ENCODE results near the gene CALHM6.

CALHM6 gene

DNA sequence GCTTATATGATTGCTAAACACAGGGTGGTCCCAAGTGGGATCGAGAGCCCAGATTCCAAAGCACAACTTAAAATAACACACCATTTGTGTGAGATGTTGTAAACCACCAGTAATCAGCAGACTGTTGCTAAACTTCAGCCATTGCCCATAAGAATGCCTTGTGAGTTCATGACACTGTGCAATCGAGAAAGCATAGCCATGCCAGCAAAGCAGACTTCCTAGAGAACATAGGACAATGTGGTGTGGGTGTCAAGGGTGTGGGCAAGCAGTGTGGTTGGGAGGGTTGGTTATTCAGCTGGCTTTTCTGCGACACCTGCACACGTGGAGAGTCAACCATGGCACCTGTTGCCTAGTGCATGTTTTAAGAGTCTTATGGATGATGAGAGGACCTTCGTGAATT is 16.1 kb upstream of the CALHM6 start:
- no peak for DNase-seq (ENCODE audit: low read depth)

DNA sequence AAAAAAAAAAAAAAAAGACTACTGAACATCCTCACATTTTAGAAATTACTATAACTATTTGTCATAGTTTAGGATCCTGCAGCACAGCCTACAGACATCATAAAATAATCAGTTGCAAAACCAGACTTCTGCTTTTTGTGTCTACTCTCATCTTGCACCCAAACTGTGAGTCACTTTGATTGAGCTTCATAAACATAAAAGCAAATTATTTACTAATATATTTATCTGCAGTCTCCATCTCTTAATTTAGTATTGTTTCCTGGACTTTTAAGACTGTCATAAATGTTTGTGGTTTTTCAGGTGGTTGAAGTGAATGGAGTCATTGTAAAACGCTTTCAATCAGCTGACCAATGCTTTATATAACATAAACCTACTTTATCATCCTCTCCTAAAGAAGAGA is 14.8 kb upstream of the CALHM6 start:
- no peak for DNase-seq (ENCODE audit: low read depth)

DNA sequence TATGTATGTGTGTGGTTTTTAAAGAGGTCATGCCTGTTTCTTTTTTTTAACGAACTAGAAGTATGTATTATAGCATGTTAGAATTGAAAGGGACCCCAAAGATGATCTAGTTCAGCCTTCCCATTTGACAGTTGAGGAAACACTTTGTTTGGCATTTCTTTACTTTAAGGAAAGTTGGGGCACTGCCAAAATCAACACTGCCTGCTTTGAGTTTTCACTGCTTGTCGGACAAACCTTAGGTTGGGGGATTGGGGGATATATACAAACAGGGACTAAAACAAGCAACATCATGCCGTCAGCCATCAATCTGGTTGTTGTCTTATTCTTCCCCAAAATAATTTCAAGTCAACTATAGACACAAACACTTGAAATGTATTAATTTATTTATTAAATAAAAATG is 14.1 kb upstream of the CALHM6 start:
- no peak for DNase-seq (ENCODE audit: low read depth)

DNA sequence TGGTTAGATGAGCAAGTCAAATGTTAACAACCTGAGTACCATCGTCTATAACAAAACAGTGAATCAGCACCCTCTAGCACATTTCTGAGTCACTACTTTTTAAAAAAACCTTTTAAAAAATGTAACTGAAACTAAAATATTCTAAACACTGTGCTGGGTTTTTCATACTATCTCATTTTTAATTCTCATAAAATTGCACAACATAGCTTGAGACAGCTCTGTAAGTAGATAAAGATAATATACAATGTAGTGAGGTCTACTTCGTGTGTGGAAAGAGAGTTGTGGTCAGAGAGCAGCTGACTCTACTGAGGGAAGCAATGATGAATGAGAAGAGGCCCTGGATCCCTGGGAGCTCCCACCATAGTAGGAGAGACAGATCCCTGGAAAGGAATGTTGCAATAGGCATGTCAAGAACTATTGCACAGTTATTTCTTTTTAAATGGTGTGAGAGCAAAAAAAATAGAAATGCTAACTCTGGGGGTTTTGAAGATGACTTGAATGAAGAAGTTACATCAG is 13.6 kb upstream of the CALHM6 start:
- DNase-seq (ENCODE audit: low read depth) = peak; percentile 78

DNA sequence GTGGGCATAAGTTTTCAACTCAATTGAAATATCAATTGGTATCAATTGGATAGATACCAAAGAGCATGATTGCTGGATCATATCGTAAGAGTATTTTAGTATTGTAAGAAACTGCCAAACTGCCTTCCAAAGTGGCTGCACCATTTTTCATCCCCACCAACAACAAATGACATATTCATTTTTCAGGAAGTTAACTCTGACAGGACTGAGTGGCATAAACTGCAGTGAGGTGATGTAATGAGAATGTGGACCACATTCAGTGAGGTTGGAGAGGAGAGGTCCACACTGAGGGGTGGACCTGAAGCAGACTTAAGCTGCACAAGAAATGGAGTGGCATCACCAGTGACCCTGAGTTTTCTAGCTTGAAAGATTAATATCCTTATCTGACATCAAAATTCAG is 11.6 kb upstream of the CALHM6 start:
- DNase-seq (ENCODE audit: low read depth) = no peak

DNA sequence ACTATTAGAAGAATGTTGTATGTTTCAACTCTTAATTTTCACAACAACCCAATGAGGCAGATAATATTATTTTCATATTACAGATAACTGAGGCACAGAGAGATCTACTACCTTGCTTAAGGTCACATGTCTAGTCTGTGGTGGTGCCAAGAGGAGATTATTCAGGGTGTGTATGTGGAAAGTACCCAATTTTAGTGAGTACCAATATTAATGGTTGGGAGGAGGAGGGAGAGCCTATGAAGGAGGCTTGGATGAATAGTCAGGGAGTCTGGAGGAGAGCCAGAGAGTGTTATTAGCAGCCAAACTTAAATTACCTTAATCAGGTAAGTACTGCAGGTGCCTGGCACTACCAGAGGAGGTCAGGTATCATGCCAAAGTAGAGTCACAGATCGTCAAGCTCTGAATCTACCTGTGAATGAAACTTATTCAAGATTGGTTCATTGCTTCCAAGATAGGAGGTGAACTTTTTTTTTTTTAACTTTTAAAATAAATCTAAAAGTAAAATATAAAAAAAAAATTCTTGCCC is 10.9 kb upstream of the CALHM6 start:
- DNase-seq (ENCODE audit: low read depth) = no peak

DNA sequence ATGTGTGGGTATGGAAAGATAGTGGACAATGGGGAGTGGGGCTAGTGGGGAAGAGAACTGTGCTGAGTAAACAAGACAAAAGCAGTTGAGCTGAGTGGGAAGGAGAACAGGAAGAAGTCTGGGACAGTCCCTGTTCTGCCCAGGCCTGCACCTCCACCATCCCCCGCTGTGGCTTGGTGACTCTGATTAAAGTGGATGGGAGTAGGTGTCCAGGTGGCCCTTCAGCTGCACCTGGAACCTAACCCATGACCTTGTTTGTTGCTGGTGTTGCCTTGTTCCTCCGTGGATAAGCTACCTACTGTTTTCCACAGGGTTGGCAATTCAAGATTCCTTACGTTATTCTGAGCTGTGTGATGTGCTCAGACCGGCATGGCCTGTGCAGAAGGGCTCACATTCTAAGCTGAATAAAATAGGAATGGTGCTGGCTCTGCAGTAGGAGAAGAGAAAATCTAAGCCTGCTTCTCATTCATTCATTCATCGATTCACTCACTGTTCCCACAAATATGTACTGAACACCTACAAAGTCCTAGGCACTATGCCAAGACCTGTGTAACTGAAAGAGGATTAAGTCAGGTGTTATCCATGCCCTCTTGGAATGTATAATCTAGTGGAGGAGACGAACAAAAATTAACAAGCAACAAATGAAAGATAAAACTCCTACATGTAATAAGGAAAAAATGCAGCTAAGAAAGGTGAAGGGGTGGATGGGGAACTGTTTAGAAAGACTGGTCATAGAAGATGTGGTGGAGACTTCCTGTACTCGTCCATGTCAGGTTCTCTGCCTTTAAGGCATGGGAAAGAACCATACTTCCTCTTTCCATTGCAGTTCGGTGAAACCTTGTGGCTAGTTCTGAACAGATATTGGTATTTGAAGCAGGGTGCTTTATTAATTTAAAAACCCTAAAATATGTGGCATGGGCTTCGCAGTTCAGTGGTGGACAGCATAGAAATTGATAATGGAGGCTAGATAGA is 10.1 kb upstream of the CALHM6 start:
- no peak for DNase-seq (ENCODE audit: low read depth)

DNA sequence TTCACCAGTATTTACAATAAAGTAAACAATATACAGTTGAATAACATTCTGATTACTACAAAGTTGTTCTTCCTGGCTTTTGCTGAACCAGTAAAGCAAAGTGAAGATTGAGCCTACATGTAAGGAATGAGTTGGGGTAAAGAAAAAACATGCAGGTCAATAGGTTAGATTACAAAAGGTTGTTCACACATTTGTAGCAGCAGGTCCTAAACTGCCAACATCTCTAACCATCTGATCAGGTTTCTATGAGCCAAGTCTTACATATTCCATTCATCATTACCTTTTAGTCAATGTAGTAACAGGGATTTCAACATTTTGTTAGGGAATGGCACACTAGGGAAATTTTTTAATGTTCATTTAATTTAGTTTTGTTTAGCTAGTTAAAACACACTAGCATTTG is 9.3 kb upstream of the CALHM6 start:
- no peak for DNase-seq (ENCODE audit: low read depth)

DNA sequence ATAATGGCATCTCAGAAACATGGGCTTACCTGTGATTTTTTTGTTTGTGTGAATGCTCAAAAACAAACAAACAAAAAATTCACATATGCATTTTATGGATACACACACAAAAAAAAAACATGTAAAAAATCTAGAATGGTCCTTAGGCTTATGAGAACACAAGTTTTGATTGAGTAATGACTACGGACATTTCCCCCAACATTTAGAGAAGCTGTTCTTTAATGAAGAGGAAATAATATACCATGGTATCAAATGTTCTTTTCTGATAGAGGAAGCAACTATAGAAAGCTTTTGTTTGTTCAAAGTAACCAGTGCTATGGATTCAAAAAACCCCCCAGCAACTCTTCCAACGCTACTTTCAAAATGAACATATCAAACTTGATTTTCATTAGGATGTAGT is 8.6 kb upstream of the CALHM6 start:
- no peak for DNase-seq (ENCODE audit: low read depth)

DNA sequence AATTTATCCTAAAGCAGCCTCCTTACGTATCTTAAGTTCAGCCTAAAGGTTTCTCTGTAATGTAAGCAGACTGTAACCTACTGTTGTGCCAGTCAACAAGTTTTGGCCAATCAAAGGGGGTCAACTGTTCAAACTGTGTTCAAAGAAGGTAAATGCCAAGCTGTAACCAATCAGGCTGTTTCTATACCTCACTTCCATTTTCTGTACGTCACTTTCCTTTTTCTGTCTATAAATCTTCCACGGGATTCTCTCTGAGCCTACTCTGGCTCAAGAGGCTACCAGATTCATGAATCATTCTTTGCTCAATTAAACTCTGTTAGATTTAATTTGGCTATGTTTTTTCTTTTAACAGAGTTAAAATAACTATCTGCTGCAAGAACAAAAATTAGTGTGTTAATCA is 5.1 kb upstream of the CALHM6 start:
- DNase-seq (ENCODE audit: low read depth) = no peak

DNA sequence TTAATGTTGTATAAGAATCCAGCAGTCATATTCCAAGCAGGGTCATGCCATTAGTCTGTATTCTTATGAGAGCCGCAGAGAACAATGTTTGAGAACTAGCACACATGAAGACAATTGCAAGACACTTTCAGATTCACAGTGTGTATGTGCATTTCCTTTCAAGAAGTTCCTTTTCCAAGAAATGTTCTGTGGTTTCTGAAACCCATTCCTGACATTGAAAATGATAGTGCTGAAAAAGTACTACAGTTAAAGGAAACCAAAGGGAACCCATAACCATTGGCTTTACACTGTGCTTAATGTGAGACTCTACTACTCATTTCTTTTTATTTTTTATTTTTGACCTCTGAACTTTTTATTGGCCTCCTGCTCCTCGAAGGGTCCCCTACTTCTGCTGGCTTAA is 4.2 kb upstream of the CALHM6 start:
- DNase-seq (ENCODE audit: low read depth) = no peak

DNA sequence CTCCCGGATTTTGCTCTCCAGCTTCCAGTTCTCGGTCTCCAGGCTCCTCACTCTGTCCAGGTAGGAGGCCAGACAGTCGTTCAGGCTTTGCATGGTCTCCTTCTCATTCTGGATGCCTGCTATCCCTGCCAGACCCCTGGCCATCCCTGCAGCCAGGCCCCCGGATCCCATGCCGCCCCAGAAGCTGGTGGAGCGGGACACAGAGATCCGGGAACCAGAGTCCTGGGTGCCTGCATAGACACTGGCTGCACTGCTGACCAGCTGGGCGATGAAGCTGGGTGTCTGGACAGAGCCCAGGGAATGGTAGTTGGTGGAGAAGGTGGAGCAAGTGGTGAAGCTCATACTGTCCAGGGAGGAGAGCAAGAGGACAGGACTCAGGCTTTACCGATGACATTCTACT is 2.9 kb upstream of the CALHM6 start:
- no peak for DNase-seq (ENCODE audit: low read depth)

DNA sequence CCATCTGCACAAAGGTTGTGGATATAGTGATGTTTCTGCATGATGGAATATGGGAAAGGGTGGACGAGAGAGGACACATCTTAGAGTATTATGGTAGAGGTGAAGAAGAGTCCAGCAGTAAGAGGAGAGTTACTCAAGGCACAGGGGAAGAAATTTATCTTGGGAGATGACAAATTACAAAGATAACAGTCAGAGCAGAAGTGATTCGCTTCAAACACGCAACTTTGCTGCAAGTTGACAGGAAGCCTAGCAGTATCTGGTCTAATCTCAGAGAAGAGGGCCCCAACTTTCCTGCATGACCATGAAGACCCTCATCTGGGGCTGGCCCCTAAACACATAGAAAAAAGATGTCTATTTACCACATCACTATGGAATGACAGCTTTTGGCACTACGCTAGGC is 1.2 kb upstream of the CALHM6 start:
- DNase-seq (ENCODE audit: low read depth) = no peak

DNA sequence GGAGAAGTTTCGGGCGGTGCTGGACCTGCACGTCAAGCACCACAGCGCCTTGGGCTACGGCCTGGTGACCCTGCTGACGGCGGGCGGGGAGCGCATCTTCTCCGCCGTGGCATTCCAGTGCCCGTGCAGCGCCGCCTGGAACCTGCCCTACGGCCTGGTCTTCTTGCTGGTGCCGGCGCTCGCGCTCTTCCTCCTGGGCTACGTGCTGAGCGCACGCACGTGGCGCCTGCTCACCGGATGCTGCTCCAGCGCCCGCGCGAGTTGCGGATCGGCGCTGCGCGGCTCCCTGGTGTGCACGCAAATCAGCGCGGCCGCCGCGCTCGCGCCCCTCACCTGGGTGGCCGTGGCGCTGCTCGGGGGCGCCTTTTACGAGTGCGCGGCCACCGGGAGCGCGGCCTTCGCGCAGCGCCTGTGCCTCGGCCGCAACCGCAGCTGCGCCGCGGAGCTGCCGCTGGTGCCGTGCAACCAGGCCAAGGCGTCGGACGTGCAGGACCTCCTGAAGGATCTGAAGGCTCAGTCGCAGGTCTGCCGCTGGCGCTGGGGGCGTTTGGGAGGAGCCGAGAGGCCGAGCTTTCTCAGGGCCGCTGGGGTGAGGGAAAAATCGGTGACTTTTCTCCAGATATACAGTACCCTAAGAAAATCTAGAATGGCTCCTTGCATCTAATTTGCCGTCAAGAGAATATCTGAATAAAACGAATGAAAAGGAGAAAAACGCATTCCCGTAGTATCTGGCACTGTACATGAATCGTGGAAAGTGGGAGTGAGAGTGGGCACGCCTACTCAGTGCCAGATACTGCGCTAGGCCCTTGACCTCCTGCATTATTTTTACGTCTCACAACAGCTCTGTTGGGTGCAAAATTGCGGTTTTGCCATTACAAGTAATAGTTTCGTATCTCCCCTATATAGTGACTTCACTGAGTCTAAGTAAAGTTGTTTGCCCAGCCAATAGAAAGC is 1.0 kb downstream of the CALHM6 start:
- DNase-seq (ENCODE audit: low read depth) = no peak

DNA sequence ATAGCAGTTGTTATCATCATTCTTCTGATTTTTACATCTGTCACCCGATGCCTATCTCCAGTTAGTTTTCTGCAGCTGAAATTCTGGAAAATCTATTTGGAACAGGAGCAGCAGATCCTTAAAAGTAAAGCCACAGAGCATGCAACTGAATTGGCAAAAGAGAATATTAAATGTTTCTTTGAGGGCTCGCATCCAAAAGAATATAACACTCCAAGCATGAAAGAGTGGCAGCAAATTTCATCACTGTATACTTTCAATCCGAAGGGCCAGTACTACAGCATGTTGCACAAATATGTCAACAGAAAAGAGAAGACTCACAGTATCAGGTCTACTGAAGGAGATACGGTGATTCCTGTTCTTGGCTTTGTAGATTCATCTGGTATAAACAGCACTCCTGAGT is 2.1 kb downstream of the CALHM6 start:
- no peak for DNase-seq (ENCODE audit: low read depth)

DNA sequence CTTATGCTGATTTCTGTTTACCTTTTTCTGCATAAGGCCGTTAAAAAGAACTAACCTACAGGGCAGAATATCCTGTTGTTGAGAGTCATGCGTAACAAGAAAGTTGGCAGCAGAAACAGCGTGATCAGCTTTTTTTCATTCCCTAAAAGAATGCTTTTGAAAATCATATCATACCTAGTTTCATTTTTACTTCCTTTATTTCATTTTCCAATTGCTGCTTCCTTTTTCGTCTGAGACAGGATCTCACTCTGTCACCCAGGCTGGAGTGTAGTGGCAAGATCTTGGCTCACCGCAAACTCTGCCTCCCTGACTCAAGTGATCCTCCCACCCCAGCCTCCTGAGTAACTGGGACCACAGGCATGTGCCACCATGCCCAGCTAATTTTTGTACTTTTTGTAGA is 4.1 kb downstream of the CALHM6 start:
- DNase-seq (ENCODE audit: low read depth) = no peak

DNA sequence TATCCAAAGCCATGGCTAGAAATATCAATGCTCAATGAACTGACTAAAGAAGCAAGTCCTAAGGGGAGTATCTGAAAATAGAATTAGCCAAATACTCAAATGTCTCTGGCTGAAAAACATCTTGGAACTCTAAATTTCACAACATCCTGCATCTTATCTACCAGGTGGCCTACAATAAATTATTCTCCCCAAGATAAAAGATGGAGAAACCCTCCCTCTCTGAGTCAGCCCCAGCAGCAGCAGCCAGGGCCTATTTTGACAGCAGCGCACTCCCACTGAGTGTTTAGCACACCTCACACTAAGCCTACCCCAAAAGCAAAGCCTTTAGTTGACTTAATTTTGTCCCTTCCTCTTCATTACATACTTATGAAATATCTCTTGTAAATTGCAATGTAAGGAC is 5.9 kb downstream of the CALHM6 start:
- no peak for DNase-seq (ENCODE audit: low read depth)

DNA sequence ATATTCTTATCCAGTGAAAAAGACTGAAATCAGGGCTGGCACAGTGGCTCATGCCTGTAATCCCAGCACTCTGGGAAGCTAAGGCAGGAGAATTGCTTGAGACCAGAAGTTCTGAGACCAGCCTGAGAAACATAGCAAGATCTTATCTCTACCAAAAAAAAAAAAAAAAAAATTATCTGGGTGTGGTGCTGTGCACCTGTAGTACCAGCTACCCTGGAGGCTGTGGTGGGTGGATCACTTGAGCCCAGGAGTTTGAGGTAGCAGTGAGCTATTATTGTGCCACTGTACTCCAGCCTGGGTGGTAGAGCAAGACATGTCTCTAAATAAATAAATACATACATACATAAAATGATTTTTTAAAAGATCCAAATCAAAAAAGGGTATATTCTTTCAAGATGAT is 6.3 kb downstream of the CALHM6 start:
- no peak for DNase-seq (ENCODE audit: low read depth)

DNA sequence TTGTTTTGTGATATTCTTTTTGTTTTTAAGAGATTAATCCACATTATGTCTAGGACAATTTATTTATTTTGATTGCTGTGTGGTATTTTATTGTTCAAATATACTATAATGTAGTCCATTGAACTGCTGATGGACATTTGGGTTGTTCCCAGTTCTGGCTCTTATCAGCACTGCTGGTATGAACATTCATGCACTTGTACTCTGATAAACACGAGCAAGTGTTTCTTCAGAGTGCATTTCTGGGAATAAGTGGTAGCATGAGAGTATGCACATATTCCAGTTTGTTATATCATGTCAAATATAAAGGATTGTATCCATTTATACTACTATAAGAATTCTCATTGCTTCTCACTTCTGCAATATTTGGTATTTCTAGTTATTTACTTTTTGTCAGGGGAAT is 7.1 kb downstream of the CALHM6 start:
- no peak for DNase-seq (ENCODE audit: low read depth)

DNA sequence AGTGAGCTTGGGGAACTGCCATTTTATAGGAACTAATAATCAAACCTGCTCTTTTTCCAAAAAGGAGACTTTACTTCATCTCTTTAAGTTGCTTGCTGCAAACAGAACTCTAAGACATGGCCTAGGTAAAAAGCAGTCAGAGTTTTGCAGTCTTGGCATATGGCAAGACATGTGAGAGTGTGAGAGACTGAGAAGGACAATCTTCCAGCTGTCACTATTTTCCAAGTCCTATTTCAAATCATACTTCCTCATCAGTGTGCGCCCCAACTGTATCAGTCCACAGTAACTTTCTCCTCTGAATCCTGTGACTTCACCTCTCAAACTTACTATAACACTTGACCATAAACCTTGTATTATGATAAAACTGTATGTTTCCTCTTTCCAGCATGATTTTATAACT is 10.4 kb downstream of the CALHM6 start:
- DNase-seq (ENCODE audit: low read depth) = no peak

DNA sequence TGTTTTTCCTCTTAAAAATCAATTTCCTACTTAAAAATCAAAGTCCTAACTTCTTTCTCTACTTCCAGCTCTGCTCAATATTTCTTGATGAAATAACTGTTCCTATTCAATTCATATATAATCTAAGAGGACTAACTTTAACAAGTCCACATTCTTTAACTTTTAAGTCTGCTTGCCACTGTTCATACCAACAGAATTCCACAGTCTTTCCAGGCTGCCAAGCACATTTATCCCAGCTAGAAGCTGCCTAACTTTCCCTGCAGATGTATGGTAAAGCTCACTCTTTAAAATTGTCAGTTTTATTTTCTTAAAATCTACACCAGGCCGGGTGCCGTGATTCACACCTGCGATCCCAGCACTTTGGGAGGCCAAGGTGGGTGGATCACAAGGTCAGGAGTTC is 11.5 kb downstream of the CALHM6 start:
- no peak for DNase-seq (ENCODE audit: low read depth)

DNA sequence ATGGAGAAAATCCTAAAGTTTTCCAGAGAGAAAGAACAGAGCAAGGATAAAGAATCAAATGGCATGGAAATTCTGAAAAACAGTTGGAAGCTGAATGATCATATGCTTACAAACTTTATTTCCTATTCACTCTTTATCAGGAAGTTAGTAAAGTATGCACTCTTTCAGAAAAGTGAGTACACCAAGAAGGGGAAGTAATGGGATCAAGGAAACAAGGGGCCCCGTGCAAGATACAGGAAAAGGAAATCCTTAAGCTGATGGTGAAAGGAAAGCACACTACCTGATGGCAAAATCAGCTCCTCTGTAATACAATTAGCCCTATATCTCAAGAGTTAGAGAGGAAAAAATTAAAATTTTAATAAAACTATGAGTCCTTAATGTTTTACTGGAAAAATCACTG is 14.0 kb downstream of the CALHM6 start:
- no peak for DNase-seq (ENCODE audit: low read depth)
